ENCODE measurements around the gene SPAST.
"Not testable (repeated sequence)": the region's sequence is repeated elsewhere in the genome, so short reads cannot be mapped to it uniquely, and the experiment has no call there.

DNA sequence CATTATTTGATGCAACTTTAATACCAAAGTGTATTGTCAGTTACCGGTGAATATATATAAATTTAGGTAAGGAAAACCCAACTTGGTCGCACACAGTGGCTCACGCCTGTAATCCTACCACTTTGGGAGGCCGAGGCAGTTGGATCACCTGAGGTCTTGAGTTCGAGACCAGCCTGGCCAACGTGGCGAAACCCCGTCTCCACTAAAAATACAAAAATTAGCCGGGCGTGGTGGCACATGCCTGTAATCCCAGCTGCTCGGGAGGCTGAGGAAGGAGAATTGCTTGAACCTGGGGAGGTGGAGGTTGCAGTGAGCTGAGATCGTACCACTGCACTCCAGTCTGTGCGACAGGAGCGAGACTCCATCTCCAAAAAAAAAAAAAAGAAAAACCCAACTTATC, 88.2 kb downstream of the SPAST start:
- TF ChIP-seq, protein P1, sequence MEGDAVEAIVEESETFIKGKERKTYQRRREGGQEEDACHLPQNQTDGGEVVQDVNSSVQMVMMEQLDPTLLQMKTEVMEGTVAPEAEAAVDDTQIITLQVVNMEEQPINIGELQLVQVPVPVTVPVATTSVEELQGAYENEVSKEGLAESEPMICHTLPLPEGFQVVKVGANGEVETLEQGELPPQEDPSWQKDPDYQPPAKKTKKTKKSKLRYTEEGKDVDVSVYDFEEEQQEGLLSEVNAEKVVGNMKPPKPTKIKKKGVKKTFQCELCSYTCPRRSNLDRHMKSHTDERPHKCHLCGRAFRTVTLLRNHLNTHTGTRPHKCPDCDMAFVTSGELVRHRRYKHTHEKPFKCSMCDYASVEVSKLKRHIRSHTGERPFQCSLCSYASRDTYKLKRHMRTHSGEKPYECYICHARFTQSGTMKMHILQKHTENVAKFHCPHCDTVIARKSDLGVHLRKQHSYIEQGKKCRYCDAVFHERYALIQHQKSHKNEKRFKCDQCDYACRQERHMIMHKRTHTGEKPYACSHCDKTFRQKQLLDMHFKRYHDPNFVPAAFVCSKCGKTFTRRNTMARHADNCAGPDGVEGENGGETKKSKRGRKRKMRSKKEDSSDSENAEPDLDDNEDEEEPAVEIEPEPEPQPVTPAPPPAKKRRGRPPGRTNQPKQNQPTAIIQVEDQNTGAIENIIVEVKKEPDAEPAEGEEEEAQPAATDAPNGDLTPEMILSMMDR (IDR thresholded peaks at IDR 0.05): not testable (repeated sequence)
- not testable (repeated sequence) for TF ChIP-seq POLR2AphosphoS5, TCF7L2 (IDR thresholded peaks at IDR 0.05; ENCODE audit: low read depth, low read length)
- TF ChIP-seq, protein P2, sequence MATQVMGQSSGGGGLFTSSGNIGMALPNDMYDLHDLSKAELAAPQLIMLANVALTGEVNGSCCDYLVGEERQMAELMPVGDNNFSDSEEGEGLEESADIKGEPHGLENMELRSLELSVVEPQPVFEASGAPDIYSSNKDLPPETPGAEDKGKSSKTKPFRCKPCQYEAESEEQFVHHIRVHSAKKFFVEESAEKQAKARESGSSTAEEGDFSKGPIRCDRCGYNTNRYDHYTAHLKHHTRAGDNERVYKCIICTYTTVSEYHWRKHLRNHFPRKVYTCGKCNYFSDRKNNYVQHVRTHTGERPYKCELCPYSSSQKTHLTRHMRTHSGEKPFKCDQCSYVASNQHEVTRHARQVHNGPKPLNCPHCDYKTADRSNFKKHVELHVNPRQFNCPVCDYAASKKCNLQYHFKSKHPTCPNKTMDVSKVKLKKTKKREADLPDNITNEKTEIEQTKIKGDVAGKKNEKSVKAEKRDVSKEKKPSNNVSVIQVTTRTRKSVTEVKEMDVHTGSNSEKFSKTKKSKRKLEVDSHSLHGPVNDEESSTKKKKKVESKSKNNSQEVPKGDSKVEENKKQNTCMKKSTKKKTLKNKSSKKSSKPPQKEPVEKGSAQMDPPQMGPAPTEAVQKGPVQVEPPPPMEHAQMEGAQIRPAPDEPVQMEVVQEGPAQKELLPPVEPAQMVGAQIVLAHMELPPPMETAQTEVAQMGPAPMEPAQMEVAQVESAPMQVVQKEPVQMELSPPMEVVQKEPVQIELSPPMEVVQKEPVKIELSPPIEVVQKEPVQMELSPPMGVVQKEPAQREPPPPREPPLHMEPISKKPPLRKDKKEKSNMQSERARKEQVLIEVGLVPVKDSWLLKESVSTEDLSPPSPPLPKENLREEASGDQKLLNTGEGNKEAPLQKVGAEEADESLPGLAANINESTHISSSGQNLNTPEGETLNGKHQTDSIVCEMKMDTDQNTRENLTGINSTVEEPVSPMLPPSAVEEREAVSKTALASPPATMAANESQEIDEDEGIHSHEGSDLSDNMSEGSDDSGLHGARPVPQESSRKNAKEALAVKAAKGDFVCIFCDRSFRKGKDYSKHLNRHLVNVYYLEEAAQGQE (IDR thresholded peaks at IDR 0.05; ENCODE audit: insufficient read depth in 1 of 2, low read depth in 2 of 2, low read length in 1 of 2): not testable (repeated sequence)

Data from Panc1 (cell line).